Neuronal stem cell (in vitro differentiated cells): ENCODE data around the gene STMN3.

Experiments
- DNase-seq: peaks from one replicate; pipeline ENCODE4 v3.0.0-alpha.2; 2013; ENCODE audit warnings: low spot score
- H2AFZ ChIP-seq: one replicate; pipeline ENCODE4 v1.6.1; 2013; ENCODE audit warnings: mild to moderate bottlenecking, low read length, inconsistent platforms
- H2AK5ac ChIP-seq: 2 replicates; pipeline ENCODE4 v1.6.1; 2013; ENCODE audit warnings: low read depth, mild to moderate bottlenecking, inconsistent platforms, low read length, moderate library complexity, mixed read lengths
- H2BK120ac ChIP-seq: 2 replicates; pipeline ENCODE4 v1.6.1; 2013; ENCODE audit warnings: low read depth, mild to moderate bottlenecking, inconsistent platforms, low read length, moderate library complexity, mixed read lengths
- H2BK12ac ChIP-seq: one replicate; pipeline ENCODE4 v1.6.1; 2013; ENCODE audit warnings: low read length, inconsistent platforms
- H2BK15ac ChIP-seq: 2 replicates; pipeline ENCODE4 v1.6.1; 2013; ENCODE audit warnings: mild to moderate bottlenecking, low read length, inconsistent platforms, mixed read lengths
- H2BK5ac ChIP-seq: one replicate; pipeline ENCODE4 v1.6.1; 2013; ENCODE audit warnings: inconsistent platforms, mild to moderate bottlenecking, low read length, moderate library complexity
- H3K14ac ChIP-seq: one replicate; pipeline ENCODE4 v1.6.1; 2013; ENCODE audit warnings: low read length, inconsistent platforms
- H3K18ac ChIP-seq: 2 replicates; pipeline ENCODE4 v1.6.1; 2013; ENCODE audit warnings: low read length, inconsistent platforms
- H3K23ac ChIP-seq: 2 replicates; pipeline ENCODE4 v1.6.1; 2013; ENCODE audit warnings: low read depth, mild to moderate bottlenecking, mixed read lengths, low read length, inconsistent platforms; ENCODE audit not compliant: poor library complexity
- H3K27ac ChIP-seq: replicated peaks from 3 replicates; pipeline ENCODE4 v1.5.1; 2013; ENCODE audit warnings: low read length, inconsistent platforms
- H3K27me3 ChIP-seq, 3 experiments: 2 replicates each; pipeline ENCODE4 v1.6.1; 2013; ENCODE audit warnings: low read length in 3 of 3, mild to moderate bottlenecking in 2 of 3, inconsistent platforms in 1 of 3, low read depth in 1 of 3, mixed read lengths in 1 of 3, moderate library complexity in 1 of 3; ENCODE audit not compliant: control insufficient read depth in 3 of 3, insufficient read depth in 3 of 3
- H3K36me3 ChIP-seq, 2 donors: replicated peaks in 1 of 2; 2 replicates each; pipeline ENCODE4 v1.6.1; 2013; ENCODE audit warnings: low read length in 2 of 2; ENCODE audit not compliant: control insufficient read depth in 2 of 2, insufficient read depth in 2 of 2
- H3K4ac ChIP-seq: 2 replicates; pipeline ENCODE4 v1.6.1; 2013; ENCODE audit warnings: inconsistent platforms, mild to moderate bottlenecking, low read length, moderate library complexity
- H3K4me1 ChIP-seq, 2 donors: 1 replicate in 1 of 2; 2 replicates in 1 of 2; pipeline ENCODE4 v1.6.1; 2013; ENCODE audit warnings: low read length in 2 of 2, low read depth in 1 of 2; ENCODE audit not compliant: control insufficient read depth in 2 of 2, insufficient read depth in 1 of 2
- H3K4me2 ChIP-seq: one replicate; pipeline ENCODE4 v1.6.1; 2013; ENCODE audit warnings: mild to moderate bottlenecking, low read length, inconsistent platforms; ENCODE audit not compliant: insufficient read depth, poor library complexity, severe bottlenecking
- H3K4me3 ChIP-seq, 2 donors: 2 replicates each; pipeline ENCODE4 v1.5.1; 2013; ENCODE audit warnings: low read length in 2 of 2, mild to moderate bottlenecking in 2 of 2, inconsistent platforms in 1 of 2, moderate library complexity in 1 of 2
- H3K79me1 ChIP-seq: one replicate; pipeline ENCODE4 v1.6.1; 2013; ENCODE audit warnings: low read depth, mild to moderate bottlenecking, inconsistent platforms, low read length, moderate library complexity
- H3K9ac ChIP-seq: one replicate; pipeline ENCODE4 v1.6.1; 2013; ENCODE audit warnings: mild to moderate bottlenecking, low read depth, low read length, inconsistent platforms; ENCODE audit not compliant: poor library complexity
- H3K9me3 ChIP-seq, 2 donors: replicated peaks in 1 of 2; 2 replicates each; pipeline versions ENCODE3 to v1.6.1; 2013; ENCODE audit warnings: low read length in 2 of 2, mild to moderate bottlenecking in 2 of 2, inconsistent platforms in 1 of 2, low read depth in 1 of 2, mixed read lengths in 1 of 2, moderate library complexity in 1 of 2; ENCODE audit not compliant: control insufficient read depth in 2 of 2, insufficient read depth in 1 of 2
- H4K8ac ChIP-seq: one replicate; pipeline ENCODE4 v1.6.1; 2013; ENCODE audit warnings: low read depth, mild to moderate bottlenecking, inconsistent platforms, low read length, moderate library complexity
- H4K91ac ChIP-seq: one replicate; pipeline ENCODE4 v1.6.1; 2013; ENCODE audit warnings: low read length, low read depth, mild to moderate bottlenecking, inconsistent platforms; ENCODE audit not compliant: poor library complexity
- WGBS, 2 donors: extraction: QIAGEN DNeasy Blood & Tissue Kit; methylation state at CpG; one replicate each; pipeline ENCODE4 v1.1.7; 2013; ENCODE audit warnings: missing lambda C conversion rate in 2 of 2, mixed read lengths in 1 of 2; ENCODE audit not compliant: insufficient read length in 2 of 2, insufficient replicate concordance in 1 of 2; ENCODE audit errors: extremely low coverage in 2 of 2; 5-methylcytosine and 5-hydroxymethylcytosine counted together

The STMN3 gene

GRCh38 chr20:63648190-63648589, 5.0 kb downstream of the STMN3 start:
- no peak overlapping the region for H3K9ac ChIP-seq
- H3K18ac ChIP-seq = no peak overlapping the region
- H3K14ac ChIP-seq = no peak overlapping the region
- H4K91ac ChIP-seq = no peak overlapping the region
- peaks cover 0 to 32% of the 10 kb centered on the region in 2 donors for H3K36me3 ChIP-seq
- no peak overlapping the region for H3K4me3 ChIP-seq
- H2AFZ ChIP-seq = no peak overlapping the region
- H3K23ac ChIP-seq = no peak overlapping the region
- WGBS, 2 donors = no CpG with 5 or more reads among the region's 6 CpGs
- no peak overlapping the region for H2BK12ac ChIP-seq
- no peaks in the 10 kb centered on the region for H3K9me3 ChIP-seq
- DNase-seq = no peak
- no peak overlapping the region for H3K4me2 ChIP-seq
- peaks cover 0 to 17% (median 4%) of the 10 kb centered on the region in 3 experiments for H3K27me3 ChIP-seq
- no peak overlapping the region for H2BK5ac ChIP-seq
- no peak overlapping the region for H4K8ac ChIP-seq
- H3K27ac ChIP-seq = no peak overlapping the region
- H3K4me1 ChIP-seq = peaks cover 4 to 7% of the 10 kb centered on the region in 2 donors
- H2AK5ac ChIP-seq = no peak overlapping the region
- H2BK120ac ChIP-seq = no peak overlapping the region
- no peak overlapping the region for H3K4ac ChIP-seq
- H3K79me1 ChIP-seq = peaks cover 1% of the 10 kb centered on the region
- H2BK15ac ChIP-seq = no peak overlapping the region

GRCh38 chr20:63645218-63645617, 8.0 kb downstream of the STMN3 start:
- Histone ChIP-seq H4K8ac (no peak overlapping the region), H2BK15ac (no peak overlapping the region), H3K9ac (no peak overlapping the region), H2BK12ac (no peak overlapping the region), H3K9me3 (no peaks in the 10 kb centered on the region), H3K18ac (no peak overlapping the region), H3K4me2 (no peak overlapping the region), H3K27ac (no peak overlapping the region), H2BK120ac (no peak overlapping the region), H2AFZ (no peak overlapping the region), H2AK5ac (no peak overlapping the region), H3K27me3 (peaks cover 0 to 5% (median 0%) of the 10 kb centered on the region in 3 experiments), H3K79me1 (no peaks in the 10 kb centered on the region), H3K23ac (no peak overlapping the region), H3K4ac (no peak overlapping the region), H4K91ac (no peak overlapping the region), H2BK5ac (no peak overlapping the region), H3K4me3 (no peak overlapping the region), H3K14ac (no peak overlapping the region), H3K4me1 (no peaks in the 10 kb centered on the region), H3K36me3 (peaks cover 0 to 24% of the 10 kb centered on the region in 2 donors)
- WGBS, 2 donors = no CpG with 5 or more reads among the region's 4 CpGs
- no peak for DNase-seq

GRCh38 chr20:63643946-63644345, 9.3 kb downstream of the STMN3 start:
- no peaks in the 10 kb centered on the region for H3K4me1 ChIP-seq
- H3K23ac ChIP-seq = peak overlapping the region; percentile 91
- no peak for DNase-seq
- no peak overlapping the region for H2BK120ac ChIP-seq
- peaks cover 0 to 28% of the 10 kb centered on the region in 2 donors for H3K36me3 ChIP-seq
- H2AK5ac ChIP-seq = peak overlapping the region; percentile 91
- H3K9ac ChIP-seq = no peak overlapping the region
- no peak overlapping the region for H3K27ac ChIP-seq
- H2BK15ac ChIP-seq = peak overlapping the region; percentile 89
- H3K18ac ChIP-seq = no peak overlapping the region
- no peak overlapping the region for H3K4me2 ChIP-seq
- H2BK5ac ChIP-seq = peak overlapping the region; percentile 66
- H3K79me1 ChIP-seq = no peaks in the 10 kb centered on the region
- no peak overlapping the region for H3K14ac ChIP-seq
- no peak overlapping the region for H4K8ac ChIP-seq
- no peak overlapping the region for H2AFZ ChIP-seq
- WGBS, 2 donors = no CpG with 5 or more reads among the region's 15 CpGs
- H3K4ac ChIP-seq = no peak overlapping the region
- no peak overlapping the region for H3K4me3 ChIP-seq
- H3K27me3 ChIP-seq = peaks cover 0 to 5% (median 0%) of the 10 kb centered on the region in 3 experiments
- no peaks in the 10 kb centered on the region for H3K9me3 ChIP-seq
- no peak overlapping the region for H4K91ac ChIP-seq
- no peak overlapping the region for H2BK12ac ChIP-seq

GRCh38 chr20:63643499-63643898, 9.7 kb downstream of the STMN3 start:
- no peak overlapping the region for H4K91ac ChIP-seq
- no peaks in the 10 kb centered on the region for H3K9me3 ChIP-seq
- no peak overlapping the region for H2BK120ac ChIP-seq
- no peaks in the 10 kb centered on the region for H3K4me1 ChIP-seq
- no peak overlapping the region for H3K14ac ChIP-seq
- no peak overlapping the region for H4K8ac ChIP-seq
- H2BK12ac ChIP-seq = no peak overlapping the region
- WGBS, 2 donors = no CpG with 5 or more reads among the region's 10 CpGs
- DNase-seq = no peak
- no peak overlapping the region for H3K4me3 ChIP-seq
- H2AFZ ChIP-seq = no peak overlapping the region
- peak overlapping the region; percentile 89 for H2BK15ac ChIP-seq
- H3K79me1 ChIP-seq = no peaks in the 10 kb centered on the region
- H3K27me3 ChIP-seq = peaks cover 0 to 5% (median 0%) of the 10 kb centered on the region in 3 experiments
- peak overlapping the region; percentile 91 for H2AK5ac ChIP-seq
- no peak overlapping the region for H3K9ac ChIP-seq
- no peak overlapping the region for H3K4me2 ChIP-seq
- no peak overlapping the region for H3K18ac ChIP-seq
- no peak overlapping the region for H3K4ac ChIP-seq
- peaks cover 0 to 23% of the 10 kb centered on the region in 2 donors for H3K36me3 ChIP-seq
- H2BK5ac ChIP-seq = peak overlapping the region; percentile 66
- H3K27ac ChIP-seq = no peak overlapping the region
- H3K23ac ChIP-seq = no peak overlapping the region
